NCI-H2029 treated with DMSO at 0.1 percent for 48 hours (cell line): Measurements from ENCODE around the gene CDH4.

Experiments used
- DNase-seq: peaks from one replicate; lab custom pipeline; 2025; lab: John Stamatoyannopoulos, UW

Gene CDH4

GRCh38 chr20:61655591-61655990 is 403.5 kb downstream of the CDH4 start:
- no peak for DNase-seq

- DNase-seq = no peak
Observed at GRCh38 chr20:61656198-61656597, 404.1 kb downstream of the CDH4 start.

- DNase-seq = no peak
Observed at GRCh38 chr20:61657721-61658377, 405.8 kb downstream of the CDH4 start.

GRCh38 chr20:61658563-61658962 is 406.5 kb downstream of the CDH4 start:
- DNase-seq = no peak

GRCh38 chr20:61659246-61659993 is 407.4 kb downstream of the CDH4 start:
- no peak for DNase-seq

GRCh38 chr20:61659994-61660346 is 407.9 kb downstream of the CDH4 start:
- DNase-seq = no peak

GRCh38 chr20:61660559-61660958 is 408.5 kb downstream of the CDH4 start:
- no peak for DNase-seq

GRCh38 chr20:61661025-61661424 is 409.0 kb downstream of the CDH4 start:
- no peak for DNase-seq

- DNase-seq = no peak
Observed at GRCh38 chr20:61661583-61661982, 409.5 kb downstream of the CDH4 start.

GRCh38 chr20:61662226-61662967 is 410.3 kb downstream of the CDH4 start:
- DNase-seq = no peak

GRCh38 chr20:61662968-61663331 is 410.9 kb downstream of the CDH4 start:
- DNase-seq = no peak

- DNase-seq = no peak
Observed at GRCh38 chr20:61663521-61664425, 411.7 kb downstream of the CDH4 start.

GRCh38 chr20:61664556-61665320 is 412.7 kb downstream of the CDH4 start:
- DNase-seq = no peak

- DNase-seq = no peak
Observed at GRCh38 chr20:61665528-61666470, 413.7 kb downstream of the CDH4 start.

GRCh38 chr20:61666471-61666832 is 414.4 kb downstream of the CDH4 start:
- no peak for DNase-seq

GRCh38 chr20:61667056-61667792 is 415.2 kb downstream of the CDH4 start:
- no peak for DNase-seq

- DNase-seq = no peak
Observed at GRCh38 chr20:61668065-61668650, 416.1 kb downstream of the CDH4 start.

GRCh38 chr20:61668771-61669503 is 416.9 kb downstream of the CDH4 start:
- no peak for DNase-seq
